ENCODE measurements around the gene FAM120AOS.

The FAM120AOS gene

DNA sequence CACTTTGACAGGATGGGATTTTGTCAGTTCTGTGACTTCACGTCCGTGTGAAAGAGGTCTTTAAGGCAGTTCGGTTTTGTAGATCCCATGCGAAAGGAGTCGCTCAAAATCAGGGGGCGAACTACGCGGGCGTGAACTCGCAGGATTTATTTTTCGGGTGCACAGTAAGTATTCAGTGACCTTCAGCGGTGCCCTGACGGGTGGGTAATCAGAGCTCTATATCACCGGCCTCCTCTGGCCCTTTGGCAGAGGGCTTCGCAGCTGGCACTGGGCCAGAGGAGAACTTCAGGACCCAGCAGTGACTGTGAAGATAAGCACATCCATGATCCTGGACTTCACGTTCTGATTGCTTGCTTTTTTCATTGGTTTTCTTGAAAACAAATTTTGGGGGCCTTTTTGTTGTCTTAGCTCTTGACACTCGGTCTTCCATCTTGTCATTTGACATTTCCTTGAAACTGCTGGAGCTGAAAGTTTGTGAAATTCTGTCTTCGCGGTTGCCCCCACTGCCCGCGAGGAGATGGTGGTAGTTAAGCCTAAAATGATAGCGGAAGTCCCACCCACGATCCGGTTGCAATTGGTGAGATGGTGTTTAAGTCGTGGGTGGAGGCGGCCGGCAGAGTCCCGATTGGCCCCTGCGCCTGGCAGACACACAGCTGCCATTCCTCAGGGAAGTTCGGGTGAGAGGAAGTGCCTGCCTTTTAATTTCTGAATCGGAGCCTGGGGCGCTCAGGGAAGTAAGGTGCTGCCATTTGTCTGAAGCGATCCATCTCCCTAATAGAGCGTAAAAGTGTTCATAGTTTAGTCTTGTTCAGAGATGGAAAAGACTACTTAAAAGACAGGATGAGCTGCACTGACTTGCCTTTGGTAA lies at the start of gene FAM120AOS:
TSS of gene FAM120AOS (minus strand) at position 535 of the 868 bp plus-strand sequence. CDS start 872 bp downstream, outside the sequence.
- DNase-seq (ENCODE audit: low spot score), result peak; percentile 91

DNA sequence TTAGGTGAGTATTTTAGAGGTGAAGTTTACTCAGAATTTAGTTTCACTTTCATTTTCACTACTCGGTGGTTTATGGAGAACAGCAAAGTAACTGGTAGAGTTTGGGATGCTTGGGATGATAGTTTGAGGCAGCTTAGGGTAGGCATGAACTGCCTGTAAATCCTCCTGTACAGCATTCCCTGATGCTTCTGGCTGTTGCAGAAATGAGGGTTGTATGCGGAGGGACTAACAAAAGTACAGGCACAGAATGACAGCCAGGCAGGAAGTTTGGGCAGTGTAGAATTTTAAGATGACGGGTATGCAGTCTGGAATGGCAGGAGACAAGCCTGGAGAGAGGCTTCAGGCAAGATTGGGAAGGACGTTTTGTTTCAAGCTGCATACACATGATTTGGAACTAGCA lies 48.0 kb upstream of the FAM120AOS start:
- peak; percentile 6 for DNase-seq (ENCODE audit: low spot score)

DNA sequence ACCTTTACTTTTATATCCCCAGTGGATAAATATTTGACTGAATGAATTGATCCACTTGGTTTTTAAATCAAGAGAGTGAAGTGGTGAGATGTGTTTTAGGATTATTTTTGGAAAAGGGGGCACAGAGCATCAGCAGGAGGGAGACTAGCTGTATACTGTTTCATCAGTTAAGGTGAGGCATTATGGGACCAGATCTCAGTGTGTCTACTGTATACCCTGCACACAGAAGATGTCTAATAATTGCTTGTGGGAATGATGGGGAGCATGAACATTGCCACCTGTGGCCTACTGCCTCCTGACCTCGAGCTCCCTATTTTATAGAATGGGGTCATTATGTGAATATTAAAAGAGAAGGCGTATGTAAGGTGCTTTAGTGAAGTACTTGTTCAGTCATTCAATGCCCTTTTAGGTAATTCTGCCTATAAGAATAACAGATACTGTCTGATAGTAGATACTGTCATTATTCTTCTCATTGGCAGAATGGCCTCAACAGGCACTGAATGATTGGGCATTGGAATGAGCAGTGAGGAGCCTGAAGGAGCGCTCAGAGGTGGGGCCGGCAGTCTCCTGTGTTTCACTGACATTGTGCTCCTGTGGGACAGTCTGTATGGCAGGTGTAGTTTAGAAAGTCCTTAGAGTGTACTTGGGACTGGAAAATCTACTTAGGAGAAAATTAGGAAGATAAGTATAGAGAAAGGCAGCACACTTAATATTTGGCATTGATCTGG lies 47.4 kb upstream of the FAM120AOS start:
- no peak for DNase-seq (ENCODE audit: low spot score)

DNA sequence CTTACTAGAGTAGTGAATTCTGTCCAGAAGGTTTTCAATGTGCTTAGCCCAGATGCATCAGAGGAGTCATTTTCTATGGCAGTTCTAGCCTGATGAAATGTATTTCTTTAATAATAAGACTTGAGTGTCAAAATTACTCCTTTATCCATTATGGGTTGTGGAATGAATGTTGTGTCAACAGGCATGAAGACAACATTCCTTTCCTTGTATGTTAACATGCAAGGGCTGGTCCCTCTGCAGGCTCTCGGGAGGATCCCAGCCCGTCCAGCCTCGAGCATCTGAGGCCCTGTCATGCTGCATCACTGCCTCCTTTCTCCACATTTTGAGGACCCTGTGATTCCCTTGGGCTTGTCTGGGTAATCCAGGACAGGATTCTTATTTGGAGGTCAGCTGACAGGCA lies 42.9 kb upstream of the FAM120AOS start:
- DNase-seq (ENCODE audit: low spot score), result no peak

GRCh38 chr9:93493949-93494348 lies 40.6 kb upstream of the FAM120AOS start:
- no peak for DNase-seq (ENCODE audit: low spot score)

DNA sequence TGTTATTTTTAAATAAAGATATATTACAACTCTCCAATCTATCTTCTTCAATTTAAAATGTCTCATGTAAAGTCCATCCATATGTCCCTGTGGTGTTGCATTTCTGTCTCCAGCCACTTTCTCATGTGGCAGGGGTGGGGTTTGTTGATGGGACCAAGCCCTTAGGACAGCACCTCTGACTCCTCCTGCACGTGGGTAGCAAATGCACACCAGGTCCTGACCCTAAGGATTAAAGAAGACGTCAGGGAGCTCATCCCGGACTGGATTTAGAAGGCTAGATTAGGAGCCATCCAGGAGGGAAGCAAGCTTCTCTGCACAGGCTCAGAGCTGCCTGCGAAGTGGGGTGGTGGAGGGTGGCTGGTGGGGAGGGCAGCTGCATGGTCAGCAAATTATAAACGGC lies 38.9 kb upstream of the FAM120AOS start:
- DNase-seq (ENCODE audit: low spot score), result no peak

GRCh38 chr9:93491593-93492232 lies 38.3 kb upstream of the FAM120AOS start:
- DNase-seq (ENCODE audit: low spot score), result no peak

DNA sequence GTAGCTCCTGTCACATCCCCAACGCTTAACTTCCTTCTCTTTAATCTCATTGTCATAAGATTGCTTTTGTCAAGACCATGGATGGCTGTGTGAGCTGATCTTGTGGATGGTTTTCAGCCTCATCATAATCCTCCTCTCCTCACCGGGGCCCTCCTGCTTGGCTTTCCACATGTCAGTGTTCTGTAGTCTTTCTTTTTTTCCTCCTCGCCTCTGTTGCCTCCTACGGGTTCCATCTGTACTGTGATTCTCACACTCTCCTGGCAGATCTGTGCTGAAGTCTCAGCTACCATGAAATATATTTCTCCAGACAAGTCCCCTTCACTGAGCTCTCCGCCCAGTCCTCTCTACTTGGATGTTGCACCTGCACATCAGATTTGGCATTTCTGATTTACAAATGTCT lies 34.9 kb upstream of the FAM120AOS start:
- DNase-seq (ENCODE audit: low spot score), result no peak

DNA sequence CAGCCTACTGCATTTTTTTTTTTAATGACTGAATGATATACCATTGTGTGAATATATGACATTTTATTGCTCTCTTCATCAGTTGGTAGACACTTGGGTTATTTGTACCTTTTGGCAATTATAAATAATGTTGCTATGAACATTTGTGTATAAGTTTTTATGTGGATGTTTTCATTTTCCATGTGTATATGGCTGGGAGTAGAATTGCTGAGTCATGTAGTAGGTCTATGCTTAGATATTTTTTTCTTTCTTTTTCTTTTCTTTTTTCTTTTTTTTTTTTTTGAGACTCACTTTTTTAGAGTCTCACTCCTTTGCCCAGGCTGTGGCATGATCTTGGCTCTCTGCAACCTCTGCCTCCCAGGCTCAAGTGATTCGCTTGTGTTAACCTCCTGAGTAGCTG lies 32.9 kb upstream of the FAM120AOS start:
- no peak for DNase-seq (ENCODE audit: low spot score)

GRCh38 chr9:93483497-93483896 lies 30.1 kb upstream of the FAM120AOS start:
- no peak for DNase-seq (ENCODE audit: low spot score)

DNA sequence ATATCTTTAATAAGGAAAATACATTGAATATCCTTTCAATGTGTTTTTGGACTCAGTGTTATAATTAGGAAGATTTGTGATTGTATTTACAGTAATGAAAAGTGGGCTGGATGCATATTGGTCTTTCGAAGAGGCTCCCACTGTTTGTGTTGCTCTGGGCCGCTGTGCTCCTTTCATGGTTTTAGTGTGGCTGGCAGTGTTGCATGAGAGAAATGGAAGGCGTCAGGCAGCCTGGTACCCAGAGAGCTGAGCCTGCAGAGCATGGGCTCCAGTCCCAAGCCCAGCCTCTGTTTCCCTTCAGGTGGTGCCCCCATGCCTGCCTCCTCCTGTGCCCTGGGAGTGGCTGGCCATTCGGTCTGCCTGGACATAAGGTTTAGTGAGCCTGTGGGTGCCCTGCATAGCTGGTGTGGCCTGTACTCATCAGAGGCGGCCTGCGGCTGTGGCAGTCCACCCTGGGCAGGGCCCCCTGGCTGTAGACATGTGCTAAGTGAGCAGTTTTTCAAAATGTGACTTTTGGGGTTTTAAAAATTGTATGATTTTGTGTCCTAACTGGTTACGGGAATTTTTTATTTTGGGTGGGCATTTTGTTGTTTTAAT lies 27.4 kb upstream of the FAM120AOS start:
- DNase-seq (ENCODE audit: low spot score), result no peak

GRCh38 chr9:93480262-93480661 lies 26.9 kb upstream of the FAM120AOS start:
- DNase-seq (ENCODE audit: low spot score), result no peak

DNA sequence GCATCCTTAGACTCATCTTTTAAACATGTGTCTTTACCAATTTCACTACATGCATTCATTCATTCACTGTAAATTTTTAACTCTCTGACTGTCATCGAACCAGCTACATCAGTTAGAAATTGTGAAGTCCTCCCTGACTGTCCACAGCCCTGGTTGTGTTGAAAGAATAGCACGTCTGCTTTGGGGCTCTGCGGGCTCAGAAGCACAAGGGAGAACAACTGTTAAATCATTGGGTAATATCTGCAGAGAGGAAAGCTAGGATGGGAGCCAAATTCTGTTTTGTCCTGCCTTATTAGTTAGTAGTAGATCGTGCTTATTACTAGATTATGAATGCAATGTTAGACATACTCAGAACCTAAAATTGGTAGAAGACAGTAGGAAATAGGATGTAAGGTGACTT lies 26.3 kb upstream of the FAM120AOS start:
- no peak for DNase-seq (ENCODE audit: low spot score)

- DNase-seq (ENCODE audit: low spot score), result no peak
Measured at GRCh38 chr9:93477397-93477796, 24.0 kb upstream of the FAM120AOS start.

GRCh38 chr9:93476924-93477323 lies 23.5 kb upstream of the FAM120AOS start:
- DNase-seq (ENCODE audit: low spot score), result no peak

DNA sequence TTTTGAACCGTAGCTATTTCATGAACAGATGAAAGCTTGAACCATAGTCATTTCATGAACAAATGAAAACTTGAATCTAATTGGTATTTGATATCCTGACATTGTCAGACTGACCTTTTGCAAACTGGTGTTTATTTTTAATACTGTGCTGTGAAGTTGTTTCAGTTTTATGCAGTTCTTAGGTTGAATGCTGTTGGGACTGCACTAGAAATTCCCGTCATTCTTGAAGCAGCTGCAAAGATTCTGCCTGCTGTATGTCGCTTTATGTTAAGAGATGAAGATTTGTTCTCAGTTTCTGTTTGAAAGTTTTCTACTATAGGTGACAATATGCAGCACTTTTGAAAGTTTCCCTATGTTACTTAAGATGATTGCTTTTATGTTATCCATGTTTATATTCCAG lies 22.5 kb upstream of the FAM120AOS start:
- no peak for DNase-seq (ENCODE audit: low spot score)

DNA sequence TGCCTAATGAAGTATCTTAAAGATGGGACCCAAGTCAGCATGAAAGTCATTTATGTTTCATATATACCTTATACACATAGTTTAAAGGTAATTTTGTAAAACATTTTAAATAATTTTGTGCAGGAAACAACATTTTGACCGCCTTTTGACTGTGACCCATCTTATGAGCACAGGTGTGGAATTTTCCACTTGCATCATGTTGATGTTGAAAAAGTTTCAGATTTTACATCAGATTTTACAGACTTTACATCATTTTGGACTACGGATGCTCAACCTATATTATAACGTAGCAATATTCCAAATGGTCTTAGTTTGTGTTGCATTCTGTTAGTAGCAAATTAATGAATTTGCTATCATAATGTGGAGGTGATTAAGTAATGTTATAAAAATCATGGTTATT lies 21.7 kb upstream of the FAM120AOS start:
- no peak for DNase-seq (ENCODE audit: low spot score)

- DNase-seq (ENCODE audit: low spot score), result no peak
Measured at GRCh38 chr9:93473411-93473810, 20.0 kb upstream of the FAM120AOS start.

GRCh38 chr9:93471124-93471523 lies 17.7 kb upstream of the FAM120AOS start:
- DNase-seq (ENCODE audit: low spot score), result no peak

DNA sequence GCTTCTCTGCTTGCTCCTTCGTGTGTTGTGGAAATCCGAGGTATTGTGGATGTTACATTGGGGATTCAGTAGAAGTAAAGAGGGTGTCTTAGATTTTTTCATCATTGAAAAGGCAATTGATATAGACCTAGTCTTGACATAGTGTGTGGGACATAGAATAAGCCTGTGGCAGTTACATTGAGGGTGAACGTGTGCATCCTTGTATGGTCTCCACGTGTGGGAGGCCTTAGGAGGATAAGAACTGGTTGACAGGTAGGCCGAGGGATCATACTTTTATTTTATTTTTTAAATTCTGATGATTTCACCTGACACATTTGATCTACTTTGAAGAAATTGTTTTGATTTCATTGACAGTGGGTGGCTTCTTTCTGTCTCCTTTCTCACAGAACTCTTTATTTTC lies 17.0 kb upstream of the FAM120AOS start:
- no peak for DNase-seq (ENCODE audit: low spot score)

DNA sequence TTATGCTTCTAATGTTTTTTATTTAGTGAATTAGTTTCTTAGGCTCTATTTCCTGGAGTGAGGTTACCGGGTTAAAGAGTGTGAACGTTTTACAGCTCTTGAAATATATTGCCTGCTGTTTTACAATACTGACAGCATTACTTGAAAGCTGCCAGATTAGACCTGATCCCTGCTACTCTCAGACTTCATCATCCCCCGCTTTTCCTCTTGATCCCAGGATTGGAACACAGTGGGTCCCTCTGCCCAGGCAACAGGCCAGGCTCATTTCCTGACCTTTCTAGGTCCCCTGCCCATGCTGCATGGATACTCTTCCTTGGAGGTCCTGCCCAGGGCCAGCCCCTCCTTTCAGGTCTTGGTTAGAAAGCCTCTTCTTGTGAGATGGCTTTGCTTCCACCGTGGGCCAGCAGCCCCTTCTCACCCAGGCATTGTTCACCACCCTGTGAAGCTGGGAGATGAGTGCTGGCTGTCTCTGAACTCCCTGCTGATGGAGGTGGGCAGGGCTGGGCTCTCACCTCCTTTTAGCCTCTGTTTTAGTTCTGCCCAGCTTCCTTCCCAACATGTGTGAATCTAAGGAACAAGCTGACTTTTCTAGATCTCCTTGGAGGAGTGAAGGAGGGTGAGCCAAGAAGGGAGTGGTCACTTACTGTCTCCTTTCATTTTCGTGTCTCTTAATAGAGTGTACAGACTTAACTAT lies 15.5 kb upstream of the FAM120AOS start:
- no peak for DNase-seq (ENCODE audit: low spot score)

DNA sequence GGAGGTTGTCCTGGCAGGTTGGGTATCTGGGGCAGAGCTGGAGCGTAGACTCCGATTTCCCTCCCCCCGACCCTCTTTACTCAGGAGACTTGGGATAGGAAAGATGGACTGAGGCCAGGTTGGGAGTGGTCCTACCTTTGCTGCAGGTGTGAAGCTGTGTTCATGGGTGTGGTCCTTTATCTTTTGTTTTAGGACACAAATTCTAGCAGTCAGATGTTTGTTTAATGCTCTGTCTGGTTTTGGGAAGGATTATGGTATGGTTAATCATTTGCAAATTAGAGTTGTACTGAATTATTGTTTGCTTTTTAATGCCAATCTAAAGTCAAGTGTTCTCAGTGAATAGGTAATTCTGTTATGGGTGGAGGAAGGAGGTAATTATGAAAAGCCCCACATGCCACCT lies 14.1 kb upstream of the FAM120AOS start:
- DNase-seq (ENCODE audit: low spot score), result no peak

Data from activated CD4-positive, alpha-beta T cell treated with anti-CD3 and anti-CD28 coated beads, Interleukin-2, Interleukin-4, amounts not matched to agents 100 ng/mL and 50 ng/mL, durations not matched to agents 16 hours and 8 hours (primary cell).